HepG2 (cell line): ENCODE results near the gene LENG1. TPM values are rescaled to one million over a fixed set of nuclear protein-coding genes. Genes with fewer than 3 reads are reported as not detected.

Experiments
- ADNP ChIP-seq: sonication (generic); formaldehyde crosslinking; IDR thresholded peaks from 2 replicates; pipeline ENCODE4 v1.4.0; 2020; ENCODE audit warnings: missing genetic modification reagents
- ARNTL ChIP-seq: sonication (generic); formaldehyde crosslinking; IDR thresholded peaks from 2 replicates; pipeline ENCODE4 v1.4.0; 2020; ENCODE audit warnings: mild to moderate bottlenecking, missing genetic modification reagents
- ATF1 ChIP-seq: IDR thresholded peaks from 2 replicates; pipeline ENCODE4 v1.6.1; 2016; ENCODE audit warnings: mild to moderate bottlenecking, control low read depth
- BRD4 ChIP-seq: sonication (generic); formaldehyde crosslinking; IDR thresholded peaks from 2 replicates; pipeline ENCODE4 v1.4.0; 2020; ENCODE audit warnings: missing genetic modification reagents
- HIVEP1 ChIP-seq: sonication (generic); formaldehyde crosslinking; IDR thresholded peaks from 2 replicates; pipeline ENCODE4 v1.4.0; 2020; ENCODE audit warnings: mild to moderate bottlenecking, missing genetic modification reagents
- HNF4A ChIP-seq: sonication (generic); formaldehyde crosslinking; IDR thresholded peaks from 2 replicates; pipeline ENCODE4 v1.4.0; 2020; ENCODE audit warnings: missing genetic modification reagents
- HNF4G ChIP-seq, 2 experiments: sonication (generic) in 1 of 2; formaldehyde crosslinking in 1 of 2; IDR thresholded peaks; 2 replicates each; pipeline versions ENCODE4 v1.4.0 to v1.6.1; 2011 to 2020; ENCODE audit warnings: borderline replicate concordance in 2 of 2, low read depth in 2 of 2, mild to moderate bottlenecking in 2 of 2, low read length in 1 of 2, missing genetic modification reagents in 1 of 2, moderate library complexity in 1 of 2
- KLF6 ChIP-seq: IDR thresholded peaks from 2 replicates; pipeline ENCODE4 v1.8.0; 2016; ENCODE audit warnings: missing biosample characterization, missing genetic modification reagents
- NFAT5 ChIP-seq: sonication (generic); formaldehyde crosslinking; IDR thresholded peaks from 2 replicates; pipeline ENCODE4 v1.4.0; 2020; ENCODE audit warnings: missing genetic modification reagents
- NFKB2 ChIP-seq: sonication (generic); formaldehyde crosslinking; IDR thresholded peaks from 2 replicates; pipeline ENCODE4 v1.4.0; 2020; ENCODE audit warnings: missing genetic modification reagents, borderline replicate concordance
- PBX2 ChIP-seq: IDR thresholded peaks from 2 replicates; pipeline ENCODE4 v1.6.1; 2016; ENCODE audit warnings: control low read depth
- PLRG1 ChIP-seq: fragments of 450-650 bp; conservative IDR thresholded peaks from 2 replicates; pipeline ENCODE4 v1.6.1; 2016
- RFX5 ChIP-seq: IDR thresholded peaks from 2 replicates; pipeline ENCODE4 v1.6.1; 2011; ENCODE audit warnings: low read depth, low read length, improper control_type of control experiment
- SNAPC2 ChIP-seq: sonication (generic); formaldehyde crosslinking; IDR thresholded peaks from 2 replicates; pipeline ENCODE4 v1.8.1; 2022; ENCODE audit warnings: mild to moderate bottlenecking, missing genetic modification reagents
- TCF7 ChIP-seq: sonication (generic); IDR thresholded peaks from 2 replicates; pipeline ENCODE4 v1.6.1; 2016; ENCODE audit warnings: antibody characterized with exemption, low read depth
- ZFX ChIP-seq: sonication (generic); formaldehyde crosslinking; IDR thresholded peaks from 2 replicates; pipeline ENCODE4 v1.4.0; 2020; ENCODE audit warnings: mild to moderate bottlenecking, low read depth, missing genetic modification reagents, moderate library complexity
- ZIK1 ChIP-seq: sonication (generic); formaldehyde crosslinking; IDR thresholded peaks from 2 replicates; pipeline ENCODE4 v1.5.0; 2020; ENCODE audit warnings: mild to moderate bottlenecking, low read depth, missing genetic modification reagents, borderline replicate concordance
- ZNF138 ChIP-seq: sonication (generic); formaldehyde crosslinking; IDR thresholded peaks from 2 replicates; pipeline ENCODE4 v1.5.0; 2020; ENCODE audit warnings: mild to moderate bottlenecking, low read depth, missing genetic modification reagents
- ZNF263 ChIP-seq: sonication (generic); formaldehyde crosslinking; IDR thresholded peaks from 2 replicates; pipeline ENCODE4 v1.4.0; 2020; ENCODE audit warnings: missing genetic modification reagents
- ZNF431 ChIP-seq: sonication (generic); formaldehyde crosslinking; IDR thresholded peaks from 2 replicates; pipeline ENCODE4 v1.9.0; 2022; ENCODE audit warnings: missing genetic modification reagents, low read depth, mild to moderate bottlenecking, borderline replicate concordance
- ZNF572 ChIP-seq: sonication (generic); formaldehyde crosslinking; IDR thresholded peaks from 2 replicates; pipeline ENCODE4 v1.5.1; 2020; ENCODE audit warnings: mild to moderate bottlenecking, missing genetic modification reagents
- ZNF607 ChIP-seq: sonication (generic); formaldehyde crosslinking; IDR thresholded peaks from 2 replicates; pipeline ENCODE4 v1.5.1; 2020; ENCODE audit warnings: missing genetic modification reagents, mild to moderate bottlenecking, borderline replicate concordance
- ZNF773 ChIP-seq: sonication (generic); formaldehyde crosslinking; IDR thresholded peaks from 2 replicates; pipeline ENCODE4 v1.4.0; 2020; ENCODE audit warnings: missing genetic modification reagents, borderline replicate concordance
- polyA plus RNA-seq, 8 experiments: library from polyadenylated mRNA; depleted of rRNA in 3 of 8; stranded (reverse) in 7 of 8; unstranded in 1 of 8; fragments of >200 nt; fragmentation: Illumina TruSeq in 4 of 8; extraction: Trizol in 4 of 8; gene quantifications; 2 replicates each; pipeline versions ENCODE4 v1.2.1 to v1.2.3, GENCODE V29; 2011 to 2016; ENCODE audit warnings: low read depth in 4 of 8, missing spikeins in 1 of 8, mixed read lengths in 1 of 8; ENCODE audit not compliant: insufficient read depth in 1 of 8
- total RNA-seq, 5 experiments: library from RNA; depleted of rRNA; stranded (reverse); fragments of >200 nt; fragmentation: Illumina TruSeq; extraction: Trizol; gene quantifications; 2 replicates each; pipeline ENCODE4 v1.2.3, GENCODE V29; 2016; ENCODE audit warnings: low read depth in 1 of 5

Gene LENG1
- total and polyA plus RNA-seq, 2 of the 13 experiments (the other 11 are each of a cell fraction or from before 2014, with no cell fraction given), result 1.8 to 3.8 TPM

GRCh38 chr19:54115109-54116063 lies 44.1 kb downstream of the LENG1 start, which contains the start of the genes PRPF31 and TFPT (continued):
- TF ChIP-seq HNF4G (IDR thresholded peaks at IDR 0.05; ENCODE audit: borderline replicate concordance, low read depth, low read length) (no peak), HNF4G (CRISPR knock-in tag; IDR thresholded peaks at IDR 0.05; ENCODE audit: borderline replicate concordance, low read depth) (no peak), ZNF138 (no peak), ZFX (CRISPR knock-in tag) (peak; percentile 100), ARNTL (CRISPR knock-in tag) (no peak), KLF6 (no peak; the same call in 1 of the 2 replicates), TCF7 (no peak), ZIK1 (CRISPR knock-in tag) (no peak), ATF1 (CRISPR knock-in tag) (peak; percentile 100), HNF4A (CRISPR knock-in tag) (no peak), ZNF431 (CRISPR knock-in tag) (0 out of 2 replicates have a peak, but pooled peaks have one; percentile 52), ZNF607 (CRISPR knock-in tag) (peak; percentile 82; the same call in 1 of the 2 replicates), ZNF773 (CRISPR knock-in tag) (no peak), NFAT5 (CRISPR knock-in tag) (0 out of 2 replicates have a peak, but pooled peaks have one; percentile 15), ADNP (CRISPR knock-in tag) (no peak), HIVEP1 (CRISPR knock-in tag) (peak; percentile 68), PLRG1 (no peak), NFKB2 (CRISPR knock-in tag) (no peak), BRD4 (CRISPR knock-in tag) (peak; percentile 65), ZNF572 (CRISPR knock-in tag) (no peak; the same call in 1 of the 2 replicates), RFX5 (peak; percentile 55; the same call in 1 of the 2 replicates), SNAPC2 (no peak), ZNF263 (CRISPR knock-in tag) (no peak), PBX2 (CRISPR knock-in tag) (no peak)
